GM19468 (cell line): ENCODE measurements around the gene PDCL3.

ENCODE experiments used
- ATAC-seq: cut with Tn5 transposase; IDR thresholded peaks from one replicate; pipeline ENCODE4 v1.9.1; 2021; ENCODE audit warnings: mild to moderate bottlenecking, moderate library complexity, moderate number of reproducible peaks; ENCODE audit not compliant: unreplicated experiment; ENCODE audit errors: extremely low read depth

Gene PDCL3

GRCh38 chr2:100562613-100563406, at the start of gene PDCL3:
PDCL3 (plus strand) TSS chr2:100562993; CDS start chr2:100563068, 75 bp downstream.
- peak; percentile 92 for ATAC-seq

GRCh38 chr2:100513650-100514049, 49.1 kb upstream of the PDCL3 start:
- ATAC-seq, result no peak

- ATAC-seq, result no peak
Measured at GRCh38 chr2:100517556-100517955, 45.2 kb upstream of the PDCL3 start.

- ATAC-seq, result no peak
Measured at GRCh38 chr2:100518801-100519200, 44.0 kb upstream of the PDCL3 start.

- no peak for ATAC-seq
Measured at GRCh38 chr2:100520224-100520623, 42.6 kb upstream of the PDCL3 start.

GRCh38 chr2:100522430-100522829, 40.4 kb upstream of the PDCL3 start:
- no peak for ATAC-seq

- no peak for ATAC-seq
Measured at GRCh38 chr2:100524331-100524730, 38.5 kb upstream of the PDCL3 start.

- no peak for ATAC-seq
Measured at GRCh38 chr2:100526868-100527267, 35.9 kb upstream of the PDCL3 start.

- no peak for ATAC-seq
Measured at GRCh38 chr2:100527440-100528015, 35.3 kb upstream of the PDCL3 start.

- no peak for ATAC-seq
Measured at GRCh38 chr2:100529176-100529575, 33.6 kb upstream of the PDCL3 start.

- no peak for ATAC-seq
Measured at GRCh38 chr2:100529900-100530299, 32.9 kb upstream of the PDCL3 start.

- ATAC-seq, result no peak
Measured at GRCh38 chr2:100535855-100536254, 26.9 kb upstream of the PDCL3 start.

- no peak for ATAC-seq
Measured at GRCh38 chr2:100537918-100538317, 24.9 kb upstream of the PDCL3 start.

GRCh38 chr2:100539221-100539620, 23.6 kb upstream of the PDCL3 start:
- no peak for ATAC-seq

- ATAC-seq, result no peak
Measured at GRCh38 chr2:100541404-100541803, 21.4 kb upstream of the PDCL3 start.

GRCh38 chr2:100542418-100542817, 20.4 kb upstream of the PDCL3 start:
- no peak for ATAC-seq

GRCh38 chr2:100544911-100545596, 17.7 kb upstream of the PDCL3 start:
- no peak for ATAC-seq

- no peak for ATAC-seq
Measured at GRCh38 chr2:100546469-100546868, 16.3 kb upstream of the PDCL3 start.

GRCh38 chr2:100548771-100549170, 14.0 kb upstream of the PDCL3 start:
- ATAC-seq, result no peak

GRCh38 chr2:100551303-100551702, 11.5 kb upstream of the PDCL3 start:
- no peak for ATAC-seq

- ATAC-seq, result no peak
Measured at GRCh38 chr2:100554798-100555407, 7.9 kb upstream of the PDCL3 start.
